C4-2B (cell line): ENCODE results near the gene TLN1.

ENCODE experiments used
- ZFX ChIP-seq: fragments of 450-650 bp; IDR thresholded peaks from 2 replicates; pipeline ENCODE4 v1.6.1; 2017
- TF ChIP-seq, protein P1 (sequence below): fragments of 450-650 bp; conservative IDR thresholded peaks from 2 replicates; pipeline ENCODE4 v1.5.1; 2017; ENCODE audit warnings: mild to moderate bottlenecking

- TF ChIP-seq, protein P1, sequence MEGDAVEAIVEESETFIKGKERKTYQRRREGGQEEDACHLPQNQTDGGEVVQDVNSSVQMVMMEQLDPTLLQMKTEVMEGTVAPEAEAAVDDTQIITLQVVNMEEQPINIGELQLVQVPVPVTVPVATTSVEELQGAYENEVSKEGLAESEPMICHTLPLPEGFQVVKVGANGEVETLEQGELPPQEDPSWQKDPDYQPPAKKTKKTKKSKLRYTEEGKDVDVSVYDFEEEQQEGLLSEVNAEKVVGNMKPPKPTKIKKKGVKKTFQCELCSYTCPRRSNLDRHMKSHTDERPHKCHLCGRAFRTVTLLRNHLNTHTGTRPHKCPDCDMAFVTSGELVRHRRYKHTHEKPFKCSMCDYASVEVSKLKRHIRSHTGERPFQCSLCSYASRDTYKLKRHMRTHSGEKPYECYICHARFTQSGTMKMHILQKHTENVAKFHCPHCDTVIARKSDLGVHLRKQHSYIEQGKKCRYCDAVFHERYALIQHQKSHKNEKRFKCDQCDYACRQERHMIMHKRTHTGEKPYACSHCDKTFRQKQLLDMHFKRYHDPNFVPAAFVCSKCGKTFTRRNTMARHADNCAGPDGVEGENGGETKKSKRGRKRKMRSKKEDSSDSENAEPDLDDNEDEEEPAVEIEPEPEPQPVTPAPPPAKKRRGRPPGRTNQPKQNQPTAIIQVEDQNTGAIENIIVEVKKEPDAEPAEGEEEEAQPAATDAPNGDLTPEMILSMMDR = no peak
- TF ChIP-seq ZFX = no peak
These were observed 14.7 kb downstream of the TLN1 start for GRCh38 chr9:35717132-35717870.
